Hepatocyte (in vitro differentiated cells): ENCODE results near the gene TFEB.

ENCODE experiments used
- EZH2phosphoT487 ChIP-seq: fragments of 200-600 bp; sonication (generic); IDR thresholded peaks from one replicate; pipeline ENCODE4 v1.6.1; 2018; ENCODE audit warnings: antibody characterized with exemption, mild to moderate bottlenecking, low read depth, moderate library complexity; ENCODE audit not compliant: unreplicated experiment, severe bottlenecking
- TF ChIP-seq, protein P1 (sequence below): fragments of 200-600 bp; sonication (generic); IDR thresholded peaks from 2 replicates; pipeline ENCODE4 v1.5.1; 2016; ENCODE audit warnings: antibody characterized with exemption, mild to moderate bottlenecking; ENCODE audit not compliant: poor library complexity

DNA sequence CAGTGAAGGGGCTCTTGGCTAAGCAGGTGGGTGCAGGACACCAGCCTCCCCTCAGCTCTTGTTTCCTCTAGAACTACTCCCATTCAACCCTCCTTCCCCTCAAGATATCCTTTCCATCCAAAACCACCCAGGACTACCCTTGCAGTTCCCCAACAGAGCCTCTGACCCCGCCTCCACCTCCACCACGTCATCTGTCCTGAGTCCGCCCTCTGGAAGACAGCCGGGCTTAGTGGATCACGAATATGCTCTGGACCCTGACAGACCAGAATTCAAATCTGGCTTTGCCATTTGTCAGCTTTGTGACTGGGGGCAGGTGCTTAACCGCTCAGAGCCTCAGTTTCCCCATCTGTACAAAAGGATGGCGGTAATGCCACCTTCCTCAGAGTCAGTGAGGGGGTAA lies 31.4 kb downstream of the TFEB start:
- TF ChIP-seq, protein P1, sequence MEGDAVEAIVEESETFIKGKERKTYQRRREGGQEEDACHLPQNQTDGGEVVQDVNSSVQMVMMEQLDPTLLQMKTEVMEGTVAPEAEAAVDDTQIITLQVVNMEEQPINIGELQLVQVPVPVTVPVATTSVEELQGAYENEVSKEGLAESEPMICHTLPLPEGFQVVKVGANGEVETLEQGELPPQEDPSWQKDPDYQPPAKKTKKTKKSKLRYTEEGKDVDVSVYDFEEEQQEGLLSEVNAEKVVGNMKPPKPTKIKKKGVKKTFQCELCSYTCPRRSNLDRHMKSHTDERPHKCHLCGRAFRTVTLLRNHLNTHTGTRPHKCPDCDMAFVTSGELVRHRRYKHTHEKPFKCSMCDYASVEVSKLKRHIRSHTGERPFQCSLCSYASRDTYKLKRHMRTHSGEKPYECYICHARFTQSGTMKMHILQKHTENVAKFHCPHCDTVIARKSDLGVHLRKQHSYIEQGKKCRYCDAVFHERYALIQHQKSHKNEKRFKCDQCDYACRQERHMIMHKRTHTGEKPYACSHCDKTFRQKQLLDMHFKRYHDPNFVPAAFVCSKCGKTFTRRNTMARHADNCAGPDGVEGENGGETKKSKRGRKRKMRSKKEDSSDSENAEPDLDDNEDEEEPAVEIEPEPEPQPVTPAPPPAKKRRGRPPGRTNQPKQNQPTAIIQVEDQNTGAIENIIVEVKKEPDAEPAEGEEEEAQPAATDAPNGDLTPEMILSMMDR, result no peak
- TF ChIP-seq EZH2phosphoT487, result no peak
